GM12865 (cell line): Measurements from ENCODE around the gene PDE4A.
A peak's percentile ranks its signal among the peaks of the same experiment; 100 is the strongest.

Source experiments
- DNase-seq: peaks from one replicate; pipeline ENCODE4 v3.0.0; 2010; ENCODE audit warnings: low read depth
- H3K4me3 ChIP-seq: 2 replicates; pipeline ENCODE4 v1.5.1; 2011; ENCODE audit warnings: mild to moderate bottlenecking, low read depth, low read length, control low read depth
- CTCF ChIP-seq: IDR thresholded peaks from 2 replicates; pipeline ENCODE4 v1.5.1; 2011; ENCODE audit warnings: low read length, control low read depth, low read depth, inconsistent platforms; ENCODE audit not compliant: insufficient read depth; ENCODE audit errors: missing control alignments

Gene PDE4A

GRCh38 chr19:10468133-10468532 lies 47.8 kb downstream of the PDE4A start:
- no peak for TF ChIP-seq CTCF
- DNase-seq: no peak
- H3K4me3 ChIP-seq: no peak overlapping the region

- no peak overlapping the region for H3K4me3 ChIP-seq
- peak; percentile 31 for TF ChIP-seq CTCF
- peak; percentile 51 for DNase-seq
Measured at GRCh38 chr19:10471909-10472308, 51.6 kb downstream of the PDE4A start.

GRCh38 chr19:10473192-10473591 lies 52.9 kb downstream of the PDE4A start:
- DNase-seq: no peak

GRCh38 chr19:10474962-10475451 lies 54.7 kb downstream of the PDE4A start:
- H3K4me3 ChIP-seq: no peak overlapping the region
- no peak for DNase-seq
- TF ChIP-seq CTCF: no peak

More at GRCh38 chr19:10473192-10473591, 52.9 kb downstream of the PDE4A start:
- H3K4me3 ChIP-seq: no peak overlapping the region
- TF ChIP-seq CTCF: no peak

GRCh38 chr19:10478476-10478875 lies 58.1 kb downstream of the PDE4A start:
- no peak for DNase-seq
- H3K4me3 ChIP-seq: no peak overlapping the region
- no peak for TF ChIP-seq CTCF

- DNase-seq: peak; percentile 58
- peak; percentile 37 for TF ChIP-seq CTCF
Measured at GRCh38 chr19:10478903-10479384, 58.6 kb downstream of the PDE4A start.

GRCh38 chr19:10486551-10486950 lies 66.2 kb downstream of the PDE4A start:
- no peak for DNase-seq
- H3K4me3 ChIP-seq: no peak overlapping the region
- TF ChIP-seq CTCF: no peak

More at GRCh38 chr19:10478903-10479384, 58.6 kb downstream of the PDE4A start:
- no peak overlapping the region for H3K4me3 ChIP-seq
